Keratinocyte (primary cell): ENCODE data around the gene ROMO1. TPM values are rescaled to one million over a fixed set of nuclear protein-coding genes. Genes with fewer than 3 reads are reported as not detected.

Source experiments
- DNase-seq: peaks from one replicate; pipeline ENCODE4 v3.0.0-alpha.2; 2011; ENCODE audit warnings: low read depth, missing footprints, low spot score
- FAIRE-seq: peaks from 2 replicates; lab custom pipeline; 2011; peaks lifted over from hg19 to GRCh38; lab: Jason Lieb, UNC
- H2AFZ ChIP-seq: 2 replicates; pipeline ENCODE4 v1.6.0; 2012; ENCODE audit warnings: low read length, control low read depth, inconsistent platforms; ENCODE audit not compliant: control insufficient read depth
- H3K27ac ChIP-seq: 2 replicates; pipeline ENCODE4 v1.5.1; 2011; ENCODE audit warnings: low read length; ENCODE audit not compliant: control insufficient read depth, insufficient read depth
- H3K27me3 ChIP-seq: 3 replicates; pipeline ENCODE4 v1.6.0; 2011; ENCODE audit warnings: low read length; ENCODE audit not compliant: control insufficient read depth, insufficient read depth; ENCODE audit errors: extremely low read depth
- H3K36me3 ChIP-seq, 2 experiments: 2 replicates in 1 of 2; 3 replicates in 1 of 2; pipeline ENCODE4 v1.5.1; 2011; ENCODE audit warnings: low read length in 2 of 2, mild to moderate bottlenecking in 1 of 2; ENCODE audit not compliant: control insufficient read depth in 2 of 2, insufficient read depth in 2 of 2; ENCODE audit errors: extremely low read depth in 1 of 2
- H3K4me1 ChIP-seq: 3 replicates; pipeline ENCODE4 v1.5.1; 2011; ENCODE audit warnings: low read length; ENCODE audit not compliant: control insufficient read depth, insufficient read depth; ENCODE audit errors: extremely low read depth
- H3K4me2 ChIP-seq: 3 replicates; pipeline ENCODE4 v1.6.0; 2011; ENCODE audit warnings: low read depth, low read length; ENCODE audit not compliant: control insufficient read depth, insufficient read depth; ENCODE audit errors: extremely low read depth
- H3K4me3 ChIP-seq, 3 experiments: fragments of 200-600 bp in 1 of 3; sonication (generic) in 1 of 3; 2 replicates in 2 of 3; 3 replicates in 1 of 3; pipeline ENCODE4 v1.5.1; 2011 to 2016; ENCODE audit warnings: low read length in 3 of 3, mild to moderate bottlenecking in 3 of 3, control low read depth in 2 of 3, inconsistent platforms in 1 of 3, low read depth in 1 of 3, mixed read lengths in 1 of 3, mixed run types in 1 of 3, moderate library complexity in 1 of 3; ENCODE audit not compliant: control insufficient read depth in 2 of 3, insufficient read depth in 2 of 3; ENCODE audit errors: extremely low read depth in 1 of 3
- H3K79me2 ChIP-seq: 2 replicates; pipeline ENCODE4 v1.6.0; 2012; ENCODE audit warnings: low read length; ENCODE audit not compliant: control insufficient read depth, insufficient read depth
- H3K9ac ChIP-seq: 3 replicates; pipeline ENCODE4 v1.6.0; 2011; ENCODE audit warnings: low read length; ENCODE audit not compliant: control insufficient read depth, insufficient read depth; ENCODE audit errors: extremely low read depth
- H3K9me1 ChIP-seq: 3 replicates; pipeline ENCODE4 v1.6.0; 2011; ENCODE audit warnings: low read length; ENCODE audit not compliant: control insufficient read depth, insufficient read depth; ENCODE audit errors: extremely low read depth
- H3K9me3 ChIP-seq: 2 replicates; pipeline ENCODE4 v1.5.1; 2012; ENCODE audit warnings: low read depth, low read length; ENCODE audit not compliant: control insufficient read depth
- H4K20me1 ChIP-seq: 3 replicates; pipeline ENCODE4 v1.6.0; 2011; ENCODE audit warnings: low read length; ENCODE audit not compliant: control insufficient read depth, insufficient read depth; ENCODE audit errors: extremely low read depth
- EZH2 ChIP-seq: IDR thresholded peaks from one replicate; pipeline ENCODE4 v1.6.1; 2012; ENCODE audit warnings: inconsistent platforms, mild to moderate bottlenecking, low read length, moderate library complexity
- dilution Hi-C: fragments of 300-500 bp; cut with MboI; formaldehyde crosslinking; loops from one replicate; pipeline ENCODE4 v1.7.0; 2020; ENCODE audit warnings: low sequenced_read_pairs; ENCODE audit not compliant: extremely low pct_ligation_motif_present
- polyA plus RNA-seq, 5 experiments: library from polyadenylated mRNA; depleted of rRNA in 3 of 5; stranded (reverse) in 3 of 5; stranded (forward) in 1 of 5; unstranded in 1 of 5; fragments of >200 nt; gene quantifications; 1 replicate in 1 of 5; 2 replicates in 3 of 5; 3 replicates in 1 of 5; pipeline versions ENCODE4 v1.2.1 to v1.2.3, GENCODE V29; 2011 to 2012; ENCODE audit warnings: missing spikeins in 2 of 5, low read depth in 1 of 5, low replicate concordance in 1 of 5
- TF ChIP-seq, protein P1 (sequence below), 3 experiments: IDR thresholded peaks in 1 of 3; conservative IDR thresholded peaks in 1 of 3; optimal IDR thresholded peaks in 1 of 3; 2 replicates in 2 of 3; 3 replicates in 1 of 3; pipeline versions ENCODE3 to v1.5.1; 2011; ENCODE audit warnings: low read length in 3 of 3, mild to moderate bottlenecking in 3 of 3, moderate library complexity in 2 of 3, control low read depth in 1 of 3, inconsistent platforms in 1 of 3; ENCODE audit not compliant: insufficient read depth in 2 of 3; ENCODE audit errors: extremely low read depth in 1 of 3

ROMO1 gene
- polyA plus RNA-seq, 1 donor (not counting 4 experiments of a cell fraction or from before 2014, with no cell fraction given): 195 TPM

DNA sequence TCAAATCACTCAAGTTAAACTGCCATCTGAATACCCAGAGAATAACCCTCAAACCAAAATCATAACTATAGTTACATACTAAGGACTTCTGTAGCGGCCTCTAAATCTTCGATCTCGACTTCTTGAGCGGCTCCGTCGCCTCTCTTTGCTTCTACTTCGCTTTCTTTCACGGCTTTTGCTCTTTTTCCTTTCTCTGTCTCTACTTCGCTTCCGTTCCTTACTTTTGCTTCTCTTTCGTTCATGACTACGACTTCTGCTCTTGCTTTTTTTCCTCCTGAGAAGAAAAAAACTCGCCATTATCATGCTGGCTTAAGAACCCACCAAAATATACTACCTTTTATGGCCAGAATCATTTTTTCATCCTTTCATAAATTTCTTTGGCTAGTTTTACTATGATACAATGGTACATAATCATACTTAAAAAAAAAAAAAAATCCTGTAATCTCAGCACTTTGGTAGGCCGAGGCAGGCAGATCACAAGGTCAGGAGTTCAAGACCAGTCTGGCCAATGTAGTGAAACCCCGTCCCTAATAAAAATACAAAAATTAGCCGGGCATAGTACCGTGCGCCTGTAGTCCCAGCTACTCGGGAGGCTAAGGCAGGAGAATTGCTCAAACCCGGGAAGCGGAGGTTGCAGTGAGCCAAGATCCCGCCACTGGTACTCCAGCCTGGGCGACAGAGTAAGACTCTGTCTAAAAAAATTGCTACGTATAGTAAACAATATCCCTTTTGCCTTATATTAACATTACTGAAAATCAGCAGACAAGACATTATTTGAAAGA, 32.8 kb downstream of the ROMO1 start:
- FAIRE-seq: no peak
- peaks cover 96% of the 10 kb centered on the region for H3K79me2 ChIP-seq
- TF ChIP-seq, protein P1, sequence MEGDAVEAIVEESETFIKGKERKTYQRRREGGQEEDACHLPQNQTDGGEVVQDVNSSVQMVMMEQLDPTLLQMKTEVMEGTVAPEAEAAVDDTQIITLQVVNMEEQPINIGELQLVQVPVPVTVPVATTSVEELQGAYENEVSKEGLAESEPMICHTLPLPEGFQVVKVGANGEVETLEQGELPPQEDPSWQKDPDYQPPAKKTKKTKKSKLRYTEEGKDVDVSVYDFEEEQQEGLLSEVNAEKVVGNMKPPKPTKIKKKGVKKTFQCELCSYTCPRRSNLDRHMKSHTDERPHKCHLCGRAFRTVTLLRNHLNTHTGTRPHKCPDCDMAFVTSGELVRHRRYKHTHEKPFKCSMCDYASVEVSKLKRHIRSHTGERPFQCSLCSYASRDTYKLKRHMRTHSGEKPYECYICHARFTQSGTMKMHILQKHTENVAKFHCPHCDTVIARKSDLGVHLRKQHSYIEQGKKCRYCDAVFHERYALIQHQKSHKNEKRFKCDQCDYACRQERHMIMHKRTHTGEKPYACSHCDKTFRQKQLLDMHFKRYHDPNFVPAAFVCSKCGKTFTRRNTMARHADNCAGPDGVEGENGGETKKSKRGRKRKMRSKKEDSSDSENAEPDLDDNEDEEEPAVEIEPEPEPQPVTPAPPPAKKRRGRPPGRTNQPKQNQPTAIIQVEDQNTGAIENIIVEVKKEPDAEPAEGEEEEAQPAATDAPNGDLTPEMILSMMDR (optimal IDR thresholded peaks at IDR 0.05 in 1 of 3, IDR thresholded peaks at IDR 0.05 in 1 of 3, conservative IDR thresholded peaks at IDR 0.05 in 1 of 3; ENCODE audit: extremely low read depth in 1 of 3, insufficient read depth in 2 of 3, low read length in 3 of 3): no peak
- TF ChIP-seq EZH2: no peak
- no peak overlapping the region for H3K4me3 ChIP-seq
- DNase-seq: no peak
- H3K36me3 ChIP-seq: peaks cover 30 to 48% of the 10 kb centered on the region in 2 experiments
- H3K9me3 ChIP-seq: no peaks in the 10 kb centered on the region
- peaks cover 67% of the 10 kb centered on the region for H4K20me1 ChIP-seq
- peaks cover 2% of the 10 kb centered on the region for H3K9me1 ChIP-seq
- H3K27ac ChIP-seq: no peak overlapping the region
- H3K27me3 ChIP-seq: no peaks in the 10 kb centered on the region
- H3K4me1 ChIP-seq: peaks cover 7% of the 10 kb centered on the region
- no peak overlapping the region for H3K4me2 ChIP-seq
- H2AFZ ChIP-seq: no peak overlapping the region
- H3K9ac ChIP-seq: no peak overlapping the region
- dilution Hi-C loops: no loop called here

DNA sequence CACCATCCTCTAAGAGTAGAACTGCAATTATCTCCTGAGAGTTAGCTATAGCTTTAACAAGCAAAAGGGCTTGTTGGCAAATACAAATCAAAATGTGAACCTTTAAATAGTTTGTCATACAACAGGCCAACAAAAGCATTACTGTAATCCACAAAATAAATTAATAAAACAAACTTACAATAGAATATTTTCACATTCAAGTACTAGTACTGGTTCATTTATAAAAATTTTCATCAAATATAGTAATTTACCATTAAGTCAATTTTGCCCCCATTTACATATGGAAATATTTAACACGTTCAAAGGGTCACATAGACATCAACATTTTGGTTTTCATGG, 33.4 kb downstream of the ROMO1 start:
- Histone ChIP-seq H3K27me3 (no peaks in the 10 kb centered on the region), H3K79me2 (peaks cover 98% of the 10 kb centered on the region), H2AFZ (no peak overlapping the region), H3K9me1 (peaks cover 2% of the 10 kb centered on the region), H3K27ac (no peak overlapping the region), H3K9me3 (no peaks in the 10 kb centered on the region), H3K4me3 (no peak overlapping the region), H3K9ac (no peak overlapping the region), H4K20me1 (peaks cover 66% of the 10 kb centered on the region), H3K4me1 (peaks cover 7% of the 10 kb centered on the region), H3K4me2 (no peak overlapping the region), H3K36me3 (peaks cover 30 to 44% of the 10 kb centered on the region in 2 experiments)
- DNase-seq: no peak
- dilution Hi-C loops: no loop called here
- FAIRE-seq: no peak
- TF ChIP-seq EZH2: no peak
- TF ChIP-seq, protein P1 (optimal IDR thresholded peaks at IDR 0.05 in 1 of 3, IDR thresholded peaks at IDR 0.05 in 1 of 3, conservative IDR thresholded peaks at IDR 0.05 in 1 of 3; ENCODE audit: extremely low read depth in 1 of 3, insufficient read depth in 2 of 3, low read length in 3 of 3): no peak
